ENCODE data around the gene PSMB2. TPM values are rescaled to one million over a fixed set of nuclear protein-coding genes. Genes with fewer than 3 reads are reported as not detected.

Gene PSMB2
- total RNA-seq, 1 donor from 2014 or later = 126 TPM

DNA sequence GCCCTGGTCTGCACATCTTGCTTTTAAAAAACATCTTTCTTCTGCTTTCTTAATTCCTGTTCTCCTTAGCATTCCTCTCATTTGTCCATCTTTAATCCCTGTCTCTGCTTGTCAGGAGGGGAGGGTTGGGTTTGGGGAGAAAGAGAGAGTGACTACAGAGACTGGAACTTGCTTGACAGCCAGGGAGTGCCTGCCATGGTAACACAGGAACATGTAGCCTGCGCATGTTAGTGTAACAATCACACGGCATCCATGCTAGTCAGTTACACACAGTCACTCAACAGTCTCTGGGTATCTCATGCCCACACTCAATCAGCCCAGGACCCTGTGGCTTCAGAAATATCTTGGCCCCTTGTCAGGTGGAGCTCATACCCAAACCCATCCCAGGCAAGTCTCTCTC lies 69.0 kb downstream of the PSMB2 start:
- peaks cover 38% of the 10 kb centered on the region for H3K27me3 Mint-ChIP-seq (ENCODE audit: insufficient read depth)
- H3K36me3 Mint-ChIP-seq (ENCODE audit: low read depth) = peaks cover 4% of the 10 kb centered on the region
- no peak overlapping the region for H3K4me3 Mint-ChIP-seq
- H3K9me3 Mint-ChIP-seq = no peaks in the 10 kb centered on the region
- DNase-seq (ENCODE audit: low spot score) = no peak
- intact Hi-C loops (cut with micrococcal nuclease) = no loop called here
- no peak overlapping the region for H3K27ac Mint-ChIP-seq
- peaks cover 19% of the 10 kb centered on the region for H3K4me1 Mint-ChIP-seq (ENCODE audit: low read depth)

DNA sequence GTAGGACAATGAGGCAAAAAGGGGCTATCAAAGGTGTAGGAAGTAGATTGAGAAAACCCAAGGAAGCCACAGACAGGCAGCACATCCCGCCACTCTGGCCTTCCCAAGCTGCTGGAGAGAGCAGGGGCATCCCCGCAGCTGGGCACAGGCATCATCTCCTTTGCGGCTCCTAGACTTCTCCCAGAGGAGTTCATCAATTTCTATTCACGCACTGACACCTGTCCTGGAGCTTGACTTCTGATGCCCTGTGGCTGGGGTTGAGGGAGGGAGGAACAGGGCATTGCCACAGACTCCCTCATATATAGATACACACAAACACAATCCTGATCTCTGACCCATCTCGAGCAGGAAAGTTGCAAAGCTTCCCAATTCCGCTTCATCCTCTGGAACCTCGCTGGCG lies 70.1 kb downstream of the PSMB2 start:
- H3K4me3 Mint-ChIP-seq = no peak overlapping the region
- H3K27me3 Mint-ChIP-seq (ENCODE audit: insufficient read depth) = peaks cover 35% of the 10 kb centered on the region
- no peaks in the 10 kb centered on the region for H3K9me3 Mint-ChIP-seq
- intact Hi-C loops (cut with micrococcal nuclease) = no loop called here
- peaks cover 9% of the 10 kb centered on the region for H3K36me3 Mint-ChIP-seq (ENCODE audit: low read depth)
- DNase-seq (ENCODE audit: low spot score) = no peak
- H3K4me1 Mint-ChIP-seq (ENCODE audit: low read depth) = peaks cover 16% of the 10 kb centered on the region
- no peak overlapping the region for H3K27ac Mint-ChIP-seq

DNA sequence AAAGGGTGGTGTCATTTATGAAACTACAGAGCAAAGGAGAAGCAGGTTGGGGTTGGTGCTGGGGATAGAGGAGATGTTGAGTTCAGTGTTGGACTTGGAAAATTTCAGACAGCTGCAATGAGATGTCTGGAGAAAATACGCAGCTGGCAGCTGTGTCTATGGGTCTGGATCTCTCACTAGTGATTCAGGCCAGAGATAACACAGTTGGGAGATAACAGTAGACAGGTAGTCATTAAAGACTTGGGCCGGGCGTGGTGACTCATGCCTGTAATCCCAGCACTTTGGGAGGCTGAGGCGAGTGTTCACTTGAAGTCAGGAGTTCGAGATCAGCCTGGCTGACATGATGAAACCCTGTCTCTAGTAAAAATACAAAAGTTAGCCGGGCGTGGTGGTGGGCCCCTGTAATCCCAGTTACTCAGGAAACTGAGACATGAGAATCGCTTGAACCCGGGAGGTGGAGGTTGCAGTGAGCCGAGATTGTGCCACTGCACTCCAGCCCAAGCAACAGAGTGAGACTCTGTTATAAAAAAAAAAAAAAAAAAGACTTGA lies 70.7 kb downstream of the PSMB2 start:
- H3K9me3 Mint-ChIP-seq = no peaks in the 10 kb centered on the region
- intact Hi-C loops (cut with micrococcal nuclease) = no loop called here
- H3K4me1 Mint-ChIP-seq (ENCODE audit: low read depth) = peaks cover 10% of the 10 kb centered on the region
- peaks cover 7% of the 10 kb centered on the region for H3K36me3 Mint-ChIP-seq (ENCODE audit: low read depth)
- H3K27ac Mint-ChIP-seq = no peak overlapping the region
- no peak for DNase-seq (ENCODE audit: low spot score)
- peaks cover 32% of the 10 kb centered on the region for H3K27me3 Mint-ChIP-seq (ENCODE audit: insufficient read depth)
- no peak overlapping the region for H3K4me3 Mint-ChIP-seq

DNA sequence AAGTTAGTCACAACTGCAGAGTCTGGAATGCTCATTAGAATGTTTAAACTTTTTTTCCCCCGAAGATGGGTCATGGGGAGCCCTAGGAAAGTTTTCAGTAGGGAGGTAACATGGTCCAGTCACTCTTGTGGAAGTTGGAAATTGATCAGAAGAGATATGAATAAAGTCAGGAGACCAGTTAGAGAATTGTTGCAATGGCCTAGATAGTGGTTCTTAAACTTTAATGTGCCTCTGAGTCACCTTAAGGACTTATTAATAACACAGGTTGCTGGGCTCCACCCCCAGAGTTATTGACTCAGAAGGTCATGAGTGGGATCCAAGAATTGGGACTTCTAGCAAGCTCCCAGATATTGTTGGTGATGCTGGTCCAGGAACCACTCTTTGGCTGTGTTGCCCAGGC lies 71.4 kb downstream of the PSMB2 start:
- intact Hi-C loops (cut with micrococcal nuclease) = loop anchor here (1.0 kb wide), 3 partner anchors 145 to 204 kb away; no protein-coding TSS in a partner anchor
- H3K9me3 Mint-ChIP-seq = no peaks in the 10 kb centered on the region
- peaks cover 7% of the 10 kb centered on the region for H3K36me3 Mint-ChIP-seq (ENCODE audit: low read depth)
- H3K4me3 Mint-ChIP-seq = no peak overlapping the region
- H3K4me1 Mint-ChIP-seq (ENCODE audit: low read depth) = peaks cover 5% of the 10 kb centered on the region
- no peak for DNase-seq (ENCODE audit: low spot score)
- H3K27me3 Mint-ChIP-seq (ENCODE audit: insufficient read depth) = peaks cover 27% of the 10 kb centered on the region
- peak overlapping the region; percentile 7 for H3K27ac Mint-ChIP-seq

DNA sequence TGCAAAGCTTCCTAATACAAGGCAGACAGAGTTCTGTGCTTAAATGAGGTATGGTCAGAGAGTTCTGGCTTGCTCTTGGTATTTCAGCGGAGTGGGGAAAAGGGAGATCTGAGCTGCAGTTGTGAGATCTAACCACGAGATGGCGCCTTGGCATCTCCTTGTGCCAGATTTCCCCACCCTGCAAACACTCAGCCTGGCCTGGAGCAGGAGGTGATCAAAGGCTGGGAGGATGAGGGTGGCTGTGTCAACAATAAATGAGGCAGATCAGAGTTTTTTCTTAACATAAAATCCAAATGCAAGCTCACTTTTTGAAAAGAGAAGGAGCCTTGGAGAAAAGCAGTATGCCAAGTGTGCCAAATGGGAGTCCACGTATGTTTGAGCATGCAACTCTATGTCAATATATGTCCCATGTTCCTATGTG lies 72.3 kb downstream of the PSMB2 start:
- no peaks in the 10 kb centered on the region for H3K9me3 Mint-ChIP-seq
- H3K27me3 Mint-ChIP-seq (ENCODE audit: insufficient read depth) = peaks cover 22% of the 10 kb centered on the region
- H3K4me1 Mint-ChIP-seq (ENCODE audit: low read depth) = peaks cover 15% of the 10 kb centered on the region
- H3K4me3 Mint-ChIP-seq = no peak overlapping the region
- peak; percentile 45 for DNase-seq (ENCODE audit: low spot score)
- peaks cover 14% of the 10 kb centered on the region for H3K36me3 Mint-ChIP-seq (ENCODE audit: low read depth)
- intact Hi-C loops (cut with micrococcal nuclease) = loop anchor here (1.0 kb wide), 3 partner anchors 146 to 205 kb away; no protein-coding TSS in a partner anchor
- no peak overlapping the region for H3K27ac Mint-ChIP-seq

DNA sequence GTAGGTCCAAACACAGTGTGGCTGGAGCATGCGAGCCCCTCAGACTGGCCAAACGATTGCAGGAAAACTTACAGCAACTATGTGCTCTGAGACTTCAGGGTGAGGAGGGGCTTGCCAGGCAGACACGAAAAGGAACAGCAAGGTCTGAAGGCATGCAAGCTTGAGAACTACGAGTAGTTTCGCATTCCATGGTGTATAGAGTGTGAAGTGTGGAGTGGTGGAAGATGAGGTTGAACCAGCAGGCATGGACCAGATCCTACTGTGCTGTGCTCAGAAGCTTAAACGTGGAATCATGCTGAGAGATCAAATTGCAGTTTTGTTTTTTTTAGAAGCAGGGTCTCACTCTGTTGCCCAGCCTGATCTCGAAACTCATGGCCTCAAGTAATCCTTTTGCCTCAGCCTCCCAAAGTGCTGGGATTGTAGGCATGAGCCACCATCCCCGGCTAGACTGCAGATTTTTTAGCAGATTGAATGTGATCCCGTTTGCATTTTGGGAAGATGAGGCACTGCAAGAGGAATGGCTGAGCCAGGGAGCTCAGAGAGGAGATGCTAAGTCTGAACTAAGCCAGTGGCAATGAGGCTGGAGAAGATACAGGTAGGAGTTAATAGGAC lies 73.3 kb downstream of the PSMB2 start:
- intact Hi-C loops (cut with micrococcal nuclease) = no loop called here
- H3K27me3 Mint-ChIP-seq (ENCODE audit: insufficient read depth) = peaks cover 20% of the 10 kb centered on the region
- H3K27ac Mint-ChIP-seq = no peak overlapping the region
- peaks cover 20% of the 10 kb centered on the region for H3K4me1 Mint-ChIP-seq (ENCODE audit: low read depth)
- DNase-seq (ENCODE audit: low spot score) = no peak
- no peaks in the 10 kb centered on the region for H3K9me3 Mint-ChIP-seq
- no peak overlapping the region for H3K4me3 Mint-ChIP-seq
- H3K36me3 Mint-ChIP-seq (ENCODE audit: low read depth) = peaks cover 16% of the 10 kb centered on the region

DNA sequence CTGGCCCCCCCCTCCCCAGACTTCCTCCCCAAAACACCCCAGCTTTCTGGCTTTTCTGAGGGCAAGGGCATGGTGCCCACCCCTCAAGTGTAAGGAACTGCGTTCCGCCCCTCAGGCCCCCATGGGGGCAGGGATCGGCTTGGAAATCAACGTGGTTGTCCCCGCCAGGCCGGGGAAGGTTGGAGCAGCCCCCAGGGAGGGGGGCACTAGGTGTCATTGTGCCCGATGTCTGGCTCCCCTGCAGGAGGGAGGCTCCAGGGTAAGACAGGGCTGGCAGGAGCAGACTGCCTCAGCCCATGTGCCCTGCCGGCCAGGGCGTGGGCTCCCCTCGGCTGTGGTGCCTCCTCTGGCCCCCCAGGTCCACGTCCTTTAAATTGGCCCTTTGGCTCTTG lies 75.6 kb downstream of the PSMB2 start:
- Mint-ChIP-seq H3K4me3 (no peak overlapping the region), H3K4me1 (ENCODE audit: low read depth) (peaks cover 35% of the 10 kb centered on the region), H3K27me3 (ENCODE audit: insufficient read depth) (no peaks in the 10 kb centered on the region), H3K27ac (no peak overlapping the region), H3K9me3 (no peaks in the 10 kb centered on the region), H3K36me3 (ENCODE audit: low read depth) (peaks cover 21% of the 10 kb centered on the region)
- no peak for DNase-seq (ENCODE audit: low spot score)
- intact Hi-C loops (cut with micrococcal nuclease) = no loop called here

DNA sequence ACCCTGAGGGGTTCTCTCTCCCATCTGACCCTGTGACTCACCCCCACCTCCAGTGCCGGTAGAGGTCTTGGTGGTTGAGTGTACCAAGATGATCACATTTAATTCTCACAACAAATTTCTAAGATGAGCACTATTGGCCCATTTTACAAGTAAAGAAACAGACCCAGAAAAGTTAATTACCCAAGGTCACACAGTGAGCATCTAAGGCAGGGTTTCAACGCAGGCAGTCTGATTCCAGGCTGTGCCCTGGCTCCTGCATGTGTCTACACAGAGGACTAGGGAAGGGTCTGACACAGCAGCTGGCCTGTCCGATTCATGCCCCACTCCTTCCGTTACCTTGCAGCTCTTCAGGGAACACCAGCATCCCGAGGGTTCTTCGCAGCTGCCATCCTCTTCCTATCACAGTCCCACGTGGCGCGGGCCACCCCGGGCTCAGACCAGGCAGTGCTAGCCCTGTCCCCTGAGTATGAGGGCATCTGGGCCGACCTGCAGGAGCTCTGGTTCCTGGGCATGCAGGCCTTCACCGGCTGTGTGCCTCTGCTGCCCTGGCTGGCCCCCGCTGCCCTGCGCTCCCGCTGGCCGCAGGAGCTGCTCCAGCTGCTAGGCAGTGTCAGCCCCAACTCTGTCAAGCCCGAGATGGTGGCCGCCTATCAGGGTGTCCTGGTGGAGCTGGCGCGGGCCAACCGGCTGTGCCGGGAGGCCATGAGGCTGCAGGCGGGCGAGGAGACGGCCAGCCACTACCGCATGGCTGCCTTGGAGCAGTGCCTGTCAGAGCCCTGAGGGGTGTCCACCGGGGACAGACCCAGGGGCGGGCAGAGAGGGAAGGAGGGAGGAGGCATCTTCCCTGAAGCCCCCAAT lies 76.2 kb downstream of the PSMB2 start:
- H3K4me1 Mint-ChIP-seq (ENCODE audit: low read depth) = peaks cover 35% of the 10 kb centered on the region
- no peaks in the 10 kb centered on the region for H3K9me3 Mint-ChIP-seq
- H3K27me3 Mint-ChIP-seq (ENCODE audit: insufficient read depth) = no peaks in the 10 kb centered on the region
- H3K27ac Mint-ChIP-seq = no peak overlapping the region
- H3K4me3 Mint-ChIP-seq = no peak overlapping the region
- peaks cover 21% of the 10 kb centered on the region for H3K36me3 Mint-ChIP-seq (ENCODE audit: low read depth)
- intact Hi-C loops (cut with micrococcal nuclease) = loop anchor here (1.0 kb wide), 2 partner anchors 114 to 209 kb away; no protein-coding TSS in a partner anchor
- no peak for DNase-seq (ENCODE audit: low spot score)

DNA sequence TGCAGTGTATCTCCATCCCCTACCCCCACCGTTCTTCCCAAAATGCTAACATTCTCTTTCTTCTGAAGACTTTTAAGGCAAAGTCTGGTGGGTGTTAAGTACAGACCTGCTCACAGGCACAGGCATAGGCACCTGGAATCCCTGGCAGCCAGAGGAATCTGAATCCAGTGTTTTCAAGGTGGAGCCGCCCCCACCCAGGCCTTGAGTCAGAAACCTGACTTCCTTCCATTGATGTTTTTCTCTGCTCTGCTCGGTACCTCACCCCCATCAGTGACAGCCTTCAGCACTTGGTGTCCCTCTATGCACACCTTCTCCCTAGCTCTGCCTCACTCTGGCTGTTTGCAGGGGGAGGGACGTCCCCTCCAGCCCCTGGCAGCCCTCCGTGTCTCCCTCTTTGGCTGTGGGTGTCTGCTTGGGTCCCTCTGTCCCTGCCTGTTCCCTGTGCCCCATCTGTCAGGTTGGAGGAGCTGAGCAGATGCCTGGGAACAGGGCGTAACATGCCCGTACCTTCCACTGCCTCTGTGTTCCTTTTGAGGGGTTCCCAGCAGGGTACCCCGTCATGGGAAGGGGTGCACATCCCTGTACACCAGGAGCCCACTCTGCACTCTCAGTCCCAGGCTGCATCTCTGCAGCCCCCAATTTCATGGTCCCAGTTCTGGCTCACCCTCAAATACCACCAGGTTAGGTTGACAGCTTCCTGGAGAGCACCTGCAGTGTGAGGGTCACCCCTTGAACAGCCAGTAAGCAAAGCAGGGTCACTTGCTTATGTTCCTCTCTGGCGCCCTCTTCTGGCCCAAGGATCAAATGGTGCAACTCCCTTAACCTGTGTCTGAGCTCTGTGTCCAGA lies 77.1 kb downstream of the PSMB2 start:
- Mint-ChIP-seq H3K27ac (no peak overlapping the region), H3K4me3 (peak overlapping the region; percentile 3), H3K9me3 (no peaks in the 10 kb centered on the region), H3K27me3 (ENCODE audit: insufficient read depth) (no peaks in the 10 kb centered on the region), H3K4me1 (ENCODE audit: low read depth) (peaks cover 42% of the 10 kb centered on the region), H3K36me3 (ENCODE audit: low read depth) (peaks cover 25% of the 10 kb centered on the region)
- intact Hi-C loops (cut with micrococcal nuclease) = loop anchor here (1.0 kb wide), 2 partner anchors 113 to 210 kb away; no protein-coding TSS in a partner anchor
- DNase-seq (ENCODE audit: low spot score) = peak; percentile 69

DNA sequence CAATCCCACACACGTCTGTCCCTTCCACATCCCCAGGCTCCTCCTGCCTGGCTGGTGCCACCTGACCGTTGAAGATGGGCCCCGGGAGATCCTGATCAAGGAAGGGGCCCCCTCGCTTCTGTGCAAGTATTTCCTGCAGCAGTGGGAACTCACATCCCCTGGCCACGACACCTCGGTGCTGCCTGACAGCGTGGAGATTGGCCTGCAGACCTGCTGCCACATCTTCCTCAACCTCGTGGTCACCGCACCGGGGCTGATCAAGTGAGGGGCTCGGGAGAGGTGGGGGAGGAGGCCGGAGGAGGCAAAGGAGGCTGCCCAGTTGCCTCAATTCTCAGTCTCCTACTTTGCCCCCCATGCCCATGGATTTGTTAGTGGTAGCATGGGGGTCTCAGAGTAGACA lies 78.2 kb downstream of the PSMB2 start:
- H3K4me3 Mint-ChIP-seq = peak overlapping the region; percentile 25
- H3K36me3 Mint-ChIP-seq (ENCODE audit: low read depth) = peaks cover 24% of the 10 kb centered on the region
- peaks cover 50% of the 10 kb centered on the region for H3K4me1 Mint-ChIP-seq (ENCODE audit: low read depth)
- no peak for DNase-seq (ENCODE audit: low spot score)
- no peaks in the 10 kb centered on the region for H3K9me3 Mint-ChIP-seq
- intact Hi-C loops (cut with micrococcal nuclease) = no loop called here
- H3K27me3 Mint-ChIP-seq (ENCODE audit: insufficient read depth) = no peaks in the 10 kb centered on the region
- no peak overlapping the region for H3K27ac Mint-ChIP-seq

DNA sequence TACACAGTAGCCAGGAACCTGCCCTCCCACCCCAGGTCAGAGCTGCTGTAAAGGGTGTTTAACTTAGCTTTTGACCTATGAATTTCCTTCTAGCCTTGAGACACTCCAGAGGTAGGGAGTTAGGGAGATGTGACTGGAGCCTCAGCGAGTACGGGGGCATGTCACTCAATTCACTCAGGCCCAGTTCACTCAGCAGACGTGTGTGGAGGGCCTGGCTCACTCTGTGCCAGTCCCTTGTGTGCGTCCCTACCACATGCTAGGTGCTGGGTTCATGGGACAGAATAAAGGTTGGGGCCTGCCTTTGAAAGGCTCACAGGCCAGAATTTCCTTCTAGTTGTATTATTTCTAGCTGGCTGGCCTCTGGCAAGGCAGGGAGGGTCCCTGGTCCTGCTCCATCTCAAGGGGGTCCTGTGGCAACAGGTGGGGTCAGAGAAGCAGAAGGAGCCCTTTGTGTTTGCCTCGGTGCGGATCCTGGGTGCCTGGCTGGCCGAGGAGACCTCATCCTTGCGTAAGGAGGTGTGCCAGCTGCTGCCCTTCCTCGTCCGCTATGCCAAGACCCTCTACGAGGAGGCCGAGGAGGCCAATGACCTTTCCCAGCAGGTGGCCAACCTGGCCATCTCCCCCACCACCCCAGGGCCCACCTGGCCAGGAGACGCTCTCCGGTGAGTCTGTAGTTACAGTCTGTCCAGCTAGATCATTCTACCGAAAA lies 79.2 kb downstream of the PSMB2 start:
- H3K4me1 Mint-ChIP-seq (ENCODE audit: low read depth) = peaks cover 53% of the 10 kb centered on the region
- H3K36me3 Mint-ChIP-seq (ENCODE audit: low read depth) = peaks cover 24% of the 10 kb centered on the region
- intact Hi-C loops (cut with micrococcal nuclease) = no loop called here
- no peaks in the 10 kb centered on the region for H3K27me3 Mint-ChIP-seq (ENCODE audit: insufficient read depth)
- H3K4me3 Mint-ChIP-seq = peak overlapping the region; percentile 41
- no peak overlapping the region for H3K27ac Mint-ChIP-seq
- DNase-seq (ENCODE audit: low spot score) = no peak
- no peaks in the 10 kb centered on the region for H3K9me3 Mint-ChIP-seq
